Pulmonary artery endothelial cell (primary cell): ENCODE results near the gene CUEDC1. TPM values are rescaled to one million over a fixed set of nuclear protein-coding genes. Genes with fewer than 3 reads are reported as not detected.
A peak's percentile ranks its signal among the peaks of the same experiment; 100 is the strongest.
"Not testable (repeated sequence)": the region's sequence is repeated elsewhere in the genome, so short reads cannot be mapped to it uniquely, and the experiment has no call there.

ENCODE experiments used
- DNase-seq: peaks from one replicate; pipeline ENCODE4 v3.0.0-alpha.2; 2011; ENCODE audit warnings: low read depth, low spot score
- total RNA-seq: library from RNA; depleted of rRNA; stranded (reverse); fragments of >200 nt; gene quantifications from 2 replicates; pipeline ENCODE4 v1.2.3, GENCODE V29; 2014

The CUEDC1 gene
- total RNA-seq, 1 donor from 2014 or later, result 5.2 TPM

DNA sequence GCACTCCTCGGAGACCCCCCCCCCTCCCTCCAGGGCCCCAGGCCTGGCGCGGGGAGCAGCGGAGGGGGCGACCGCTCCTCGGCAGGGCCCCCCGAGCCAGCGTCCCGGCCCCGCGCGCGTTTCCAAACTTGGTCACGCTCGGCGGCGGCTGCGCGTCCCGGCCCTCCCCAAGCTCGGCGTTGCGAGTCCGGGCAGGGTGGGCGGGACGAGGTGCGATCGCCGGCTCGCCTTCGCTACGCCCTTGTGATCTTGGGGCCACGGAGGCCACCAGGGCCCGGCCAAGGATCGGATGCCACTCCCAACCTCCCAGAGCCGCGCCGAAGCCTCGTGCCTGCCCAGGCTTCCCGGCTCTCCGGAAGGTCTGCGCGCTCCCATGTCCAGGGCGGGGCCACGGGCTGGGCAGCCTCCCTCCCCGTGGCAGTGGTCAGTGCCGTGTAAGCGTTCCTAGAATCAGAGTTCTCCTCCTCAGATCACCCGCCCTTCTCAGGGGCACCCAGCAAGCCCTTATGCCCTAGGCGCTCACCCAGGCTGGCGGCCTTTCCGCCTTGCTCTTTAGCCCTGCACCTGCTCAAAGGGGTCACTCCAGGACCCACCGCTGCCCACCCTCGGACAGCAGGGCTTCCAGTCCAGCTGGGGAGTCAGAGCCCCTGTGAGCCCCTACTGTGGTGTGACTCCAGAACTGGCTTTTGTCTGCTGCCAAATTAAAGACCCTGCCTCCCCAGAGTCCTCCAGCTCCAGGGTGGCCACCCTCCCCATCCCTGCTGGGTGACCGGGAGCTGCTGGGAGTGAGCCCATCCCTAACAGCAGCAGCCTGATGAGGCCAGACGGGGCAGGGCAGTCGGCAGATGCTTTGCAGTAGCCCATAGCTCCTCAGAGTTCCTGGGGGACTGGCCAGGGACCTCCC is 93.2 kb downstream of the CUEDC1 start:
- DNase-seq, result no peak

GRCh38 chr17:57861000-57861789 is 94.0 kb downstream of the CUEDC1 start:
- no peak for DNase-seq

DNA sequence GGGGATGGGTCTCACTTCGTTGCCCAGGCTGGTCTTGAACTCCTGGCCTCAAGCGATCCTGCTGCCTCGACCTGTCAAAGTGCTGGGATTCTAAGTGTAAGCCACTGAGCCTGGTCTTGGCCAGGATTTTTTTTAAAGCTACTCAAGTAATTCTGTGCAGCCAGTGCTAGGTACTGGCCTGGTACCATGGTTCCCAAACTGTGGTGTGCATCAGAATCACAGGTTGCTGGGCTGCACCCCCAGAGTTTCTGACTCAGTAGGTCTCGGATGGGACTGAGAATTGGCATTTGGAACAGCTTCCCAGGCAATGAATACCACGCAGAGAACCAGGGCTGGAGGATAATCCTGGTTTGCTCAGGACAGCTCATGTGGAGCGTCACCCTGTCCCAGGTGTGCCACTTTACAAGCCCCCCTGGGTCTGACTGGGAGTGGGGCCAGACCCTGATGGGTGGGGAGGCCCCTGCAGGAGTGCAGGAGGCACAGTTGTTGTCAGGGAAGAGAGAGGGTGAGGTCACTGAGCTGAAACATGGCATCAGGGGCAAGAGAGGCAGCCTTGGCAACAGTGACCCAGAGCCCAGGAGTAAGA is 94.7 kb downstream of the CUEDC1 start:
- DNase-seq, result no peak

DNA sequence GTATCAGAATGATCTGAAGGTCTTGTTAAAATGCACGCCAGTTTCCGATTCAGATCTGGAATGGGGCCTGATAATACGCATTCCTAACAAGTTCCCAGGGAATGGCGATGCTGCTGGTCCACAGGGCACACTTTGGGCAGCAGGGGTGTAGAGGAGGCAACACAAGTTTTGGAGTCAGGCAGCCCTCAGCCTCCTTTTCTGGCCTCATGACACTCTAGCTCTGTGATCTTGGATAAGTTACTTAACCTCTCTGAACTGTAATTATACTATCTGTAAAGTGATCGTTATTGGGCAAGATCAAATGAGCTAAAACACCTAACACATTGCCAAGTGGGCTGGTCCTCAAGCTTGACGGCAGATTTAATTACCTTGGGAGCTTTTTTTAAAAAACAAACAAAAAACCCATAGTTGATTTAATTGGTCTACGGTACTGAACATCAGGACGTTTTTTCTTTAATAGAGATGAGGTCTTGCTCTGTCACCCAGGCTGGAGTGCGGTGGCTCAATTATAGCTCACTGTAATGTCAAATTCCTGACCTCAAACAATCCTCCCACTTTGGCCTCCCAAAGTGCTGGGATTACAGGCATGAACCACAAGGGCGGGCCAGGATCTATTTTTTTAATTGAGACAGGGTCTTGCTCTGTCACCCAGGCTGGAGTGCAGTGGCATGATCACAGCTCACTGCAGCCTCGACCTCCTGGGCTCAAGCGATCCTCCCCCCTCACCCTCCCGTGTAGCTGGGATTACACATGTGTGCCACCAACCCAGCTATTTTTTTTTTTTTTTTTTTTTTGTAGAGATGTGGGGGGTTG is 95.4 kb downstream of the CUEDC1 start:
- no peak for DNase-seq

DNA sequence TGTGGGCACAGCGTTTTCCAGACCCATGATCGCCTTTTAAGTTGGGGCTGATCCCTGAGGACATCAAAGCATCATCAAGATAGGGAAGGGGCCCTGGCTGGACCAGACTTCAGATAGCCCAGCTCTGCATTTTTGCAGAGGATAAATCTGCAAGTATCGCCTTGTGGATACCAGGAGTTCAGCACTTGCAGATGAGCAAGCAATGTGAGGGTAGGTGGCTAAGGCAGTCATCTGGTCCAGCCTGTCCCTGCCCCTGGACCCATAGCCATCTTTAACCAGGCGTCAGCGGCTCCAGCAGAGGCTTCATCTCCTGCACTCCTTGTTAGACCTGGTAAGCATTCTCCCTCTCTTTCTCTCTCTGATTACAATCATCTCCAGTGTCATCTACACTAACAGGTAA is 96.4 kb downstream of the CUEDC1 start:
- no peak for DNase-seq

- DNase-seq, result no peak
Measured at GRCh38 chr17:57856792-57857620, 98.2 kb downstream of the CUEDC1 start.

DNA sequence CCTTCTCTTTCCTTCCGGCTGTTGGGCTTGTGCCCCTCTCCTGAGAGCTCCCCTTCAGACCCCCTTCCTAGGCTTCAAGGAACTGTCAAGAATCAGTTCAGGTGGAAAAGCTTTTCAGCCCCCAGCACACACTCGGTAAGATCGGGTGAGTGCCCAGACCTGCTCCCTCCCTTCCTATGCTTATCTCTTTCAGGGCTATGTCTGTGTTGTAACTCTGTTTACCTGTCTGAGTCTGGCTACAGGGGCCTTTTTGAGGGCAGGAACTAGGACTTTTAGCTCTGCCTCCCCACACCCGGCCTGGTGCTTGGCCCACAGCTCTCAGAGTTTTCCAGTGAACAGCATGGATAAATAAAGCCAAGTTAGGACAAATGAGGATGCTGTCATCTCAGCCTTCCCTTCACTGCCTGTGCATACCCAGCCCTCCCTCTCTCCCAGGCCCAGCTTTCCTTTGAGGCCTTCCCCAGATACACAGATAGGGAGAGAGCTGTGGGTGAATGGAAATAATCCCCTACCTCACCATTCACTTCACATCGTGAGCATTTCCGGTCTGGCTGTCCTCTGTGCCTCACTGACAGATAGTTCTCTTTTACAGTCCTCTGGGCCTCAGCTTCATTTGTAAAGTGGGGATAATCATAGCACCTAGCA is 99.7 kb downstream of the CUEDC1 start:
- DNase-seq, result no peak

DNA sequence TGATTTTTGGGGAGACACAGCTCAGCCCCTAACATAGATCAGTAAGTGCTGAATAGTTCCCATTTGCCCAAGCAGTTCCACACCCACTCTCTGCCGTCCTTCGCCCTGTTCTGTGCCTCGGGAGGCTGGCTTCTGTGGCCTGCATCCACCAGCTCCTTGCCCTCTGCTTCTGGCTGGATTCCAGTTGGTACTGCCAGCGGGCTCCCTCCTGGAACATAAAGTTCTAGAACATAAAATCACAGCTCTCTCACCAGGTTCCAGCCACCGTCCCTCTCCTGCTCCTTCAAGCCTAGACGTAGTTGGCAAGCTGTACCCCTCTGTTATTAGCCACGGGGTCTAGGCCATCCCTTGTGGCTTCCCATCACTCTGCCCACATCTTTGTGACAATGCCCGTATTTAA is 101.5 kb downstream of the CUEDC1 start:
- no peak for DNase-seq

GRCh38 chr17:57852955-57853328 is 102.3 kb downstream of the CUEDC1 start:
- DNase-seq, result no peak

DNA sequence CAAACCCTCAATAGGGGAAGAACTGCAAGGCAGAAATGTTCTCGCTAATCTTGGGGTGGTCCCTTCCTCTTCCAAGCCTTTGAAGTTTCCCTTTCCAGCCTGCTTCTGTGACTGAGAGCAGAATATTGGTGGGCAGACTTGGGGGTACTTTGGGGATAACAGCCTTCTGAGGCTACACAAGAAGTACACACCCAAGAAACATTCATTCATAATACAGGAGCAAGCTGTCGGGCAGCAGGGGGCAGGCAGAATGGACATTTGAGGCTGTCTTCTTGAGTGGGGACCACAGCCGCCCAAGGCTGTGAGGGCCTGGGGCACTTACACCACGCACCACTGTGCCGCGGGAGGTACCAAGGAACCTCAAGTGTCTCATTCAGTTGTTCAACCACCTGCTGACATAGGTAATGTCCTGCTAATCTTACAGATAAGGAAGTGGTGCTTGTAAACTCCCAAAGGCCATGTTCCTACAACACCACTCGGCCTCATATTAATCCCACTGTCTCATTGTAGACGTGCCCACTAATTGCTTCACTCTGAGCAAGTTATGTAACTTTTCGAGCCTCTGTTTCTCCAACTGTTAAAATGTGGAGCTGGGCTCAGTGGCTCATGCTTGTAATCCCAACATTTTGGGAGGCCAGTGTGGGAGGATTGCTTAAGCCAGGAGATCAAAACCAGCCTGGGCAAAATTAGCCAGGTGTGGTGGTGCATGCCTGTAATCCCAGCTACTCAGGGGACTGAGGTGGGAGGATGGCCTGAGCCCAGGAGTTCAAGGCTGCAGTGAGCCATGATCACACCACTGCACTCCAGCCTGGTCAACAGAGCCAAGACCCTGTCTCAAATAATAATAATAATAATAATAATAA is 102.9 kb downstream of the CUEDC1 start:
- DNase-seq, result no peak

DNA sequence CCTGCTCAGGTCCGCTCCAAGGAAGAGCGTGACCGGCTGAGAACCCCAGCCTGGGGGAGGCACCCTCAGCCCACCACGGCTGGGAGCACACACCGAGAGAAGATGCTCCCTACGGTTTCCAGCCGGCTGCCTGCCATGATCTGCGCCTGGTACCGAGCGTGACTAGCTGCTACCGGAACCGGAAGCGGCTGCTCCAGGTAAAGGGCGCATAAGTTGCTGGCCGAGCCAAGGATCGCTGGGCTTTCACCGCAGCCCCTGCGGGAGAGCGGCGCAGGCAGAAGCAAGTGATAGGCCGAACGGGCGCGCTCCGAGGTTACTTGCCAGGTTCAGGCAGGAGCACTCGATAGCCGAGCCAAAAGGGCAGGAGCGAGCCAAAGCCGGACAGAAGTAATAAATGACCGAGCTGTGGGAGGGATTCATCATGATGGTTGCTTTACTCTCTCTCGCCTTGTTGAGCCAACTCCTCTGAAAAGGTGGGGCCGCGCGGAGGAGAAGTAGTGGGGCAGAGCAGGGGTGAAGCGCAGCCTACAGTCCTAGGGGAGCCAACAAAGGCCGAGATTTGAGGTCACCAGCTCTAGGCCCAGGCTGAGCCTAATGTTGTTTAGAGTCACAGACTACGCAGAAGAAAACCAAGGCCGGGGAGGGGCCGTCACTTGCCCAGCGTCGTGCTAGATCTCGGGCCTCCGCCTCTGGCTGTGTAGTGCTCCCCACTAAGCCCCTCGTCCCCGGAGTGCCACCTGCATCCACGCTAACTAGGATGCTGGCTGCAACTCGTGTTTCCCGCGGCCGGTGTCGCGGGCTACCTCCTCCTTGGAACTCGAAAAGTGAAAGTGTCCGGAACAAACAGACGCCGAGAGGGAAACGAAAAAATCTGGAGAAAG is 105.1 kb downstream of the CUEDC1 start, which contains the start of gene MRPS23:
Gene MRPS23, minus strand, starts transcription at position 171 of the 881 bp plus-strand sequence. Its CDS starts 34 bp downstream, at position 137.
- peak; percentile 96 for DNase-seq

DNA sequence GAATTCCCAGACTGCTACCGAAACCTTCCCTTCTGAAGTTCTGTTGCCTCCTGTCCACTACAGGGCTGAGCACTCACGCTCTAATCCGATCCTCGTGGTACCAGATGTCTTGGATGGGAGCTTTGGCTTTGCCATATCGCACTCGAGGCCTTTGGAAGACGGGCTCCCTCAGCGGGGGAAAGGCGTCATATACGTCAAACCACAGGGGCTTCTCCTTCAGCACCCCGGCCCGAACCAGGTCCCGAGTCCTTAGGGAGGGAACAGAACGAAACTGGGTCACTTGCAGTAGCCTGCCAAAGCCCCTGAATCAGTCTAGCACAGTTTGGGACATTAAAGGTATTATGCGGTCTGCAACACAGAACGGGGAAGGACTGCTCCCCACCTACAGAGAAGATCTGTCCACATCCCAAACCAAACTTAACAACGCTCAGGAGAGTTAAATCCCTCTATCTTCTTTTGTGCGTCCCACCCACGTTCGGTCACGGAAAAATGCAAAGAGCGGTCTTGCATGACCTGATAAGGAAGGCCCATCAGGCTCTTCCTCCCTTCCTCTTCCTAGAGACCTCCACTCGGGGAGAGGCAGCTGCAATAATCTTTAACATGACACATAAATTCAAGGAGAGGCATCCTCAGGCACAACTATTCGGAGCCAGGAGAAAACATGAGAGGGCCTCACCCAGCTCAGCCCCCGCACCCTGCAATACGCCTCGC is 105.9 kb downstream of the CUEDC1 start:
- DNase-seq, result no peak

- DNase-seq, result not testable (repeated sequence)
Measured at GRCh38 chr17:57846056-57846945, 108.9 kb downstream of the CUEDC1 start.

DNA sequence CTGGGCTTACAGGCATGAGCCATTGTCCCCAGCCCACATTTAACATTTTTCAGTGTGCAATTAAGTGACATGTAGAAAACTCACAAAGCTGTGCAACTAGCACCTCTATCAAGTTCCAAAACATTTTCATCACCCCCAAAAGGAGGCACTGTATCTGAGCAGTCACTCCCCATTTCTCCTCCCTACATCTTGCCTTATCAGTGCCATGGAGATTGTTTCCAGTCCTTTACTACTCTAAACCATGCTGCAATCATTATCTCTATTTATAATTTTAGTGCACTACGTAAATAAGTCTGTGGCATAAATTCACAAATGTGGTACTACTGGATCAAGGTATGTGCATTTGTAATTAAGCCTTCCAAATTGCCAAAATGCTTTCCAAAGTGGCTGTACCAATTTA is 112.9 kb downstream of the CUEDC1 start:
- DNase-seq, result no peak

GRCh38 chr17:57839571-57839923 is 115.7 kb downstream of the CUEDC1 start:
- DNase-seq, result no peak

DNA sequence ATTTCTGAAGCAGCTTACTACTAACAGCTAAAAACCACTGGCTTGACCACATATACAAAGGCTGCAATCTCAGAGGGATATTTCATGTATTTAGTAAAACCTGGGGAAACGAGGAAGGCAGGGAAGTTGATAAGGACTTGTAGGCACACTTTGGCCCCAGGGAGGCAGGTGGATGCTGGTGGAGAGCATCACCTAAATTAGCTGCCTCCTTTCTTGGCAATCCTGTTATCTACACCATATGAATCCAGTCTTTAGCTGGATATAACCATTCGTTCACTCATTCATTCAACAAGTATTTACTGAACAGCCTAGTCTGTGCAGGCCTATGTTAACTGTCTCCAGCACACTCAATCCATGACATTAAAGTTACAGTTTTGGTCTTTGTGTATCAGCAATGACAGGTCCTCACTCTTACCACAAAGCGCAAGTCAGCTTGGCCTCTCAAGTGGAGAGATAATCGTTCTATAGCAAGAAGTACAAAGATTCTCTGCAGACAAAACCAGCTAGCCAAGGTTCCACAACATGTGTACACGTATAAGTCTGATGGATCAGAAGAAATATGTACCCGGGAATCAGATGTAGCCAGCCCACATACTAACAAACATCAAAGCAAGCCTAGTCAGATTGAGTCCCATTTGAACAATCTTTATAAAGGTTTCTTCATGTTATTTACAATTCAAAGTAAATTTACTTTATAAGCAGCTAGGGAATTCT is 116.2 kb downstream of the CUEDC1 start:
- no peak for DNase-seq
